ENCODE results near the gene ACTN2. TPM values are rescaled to one million over a fixed set of nuclear protein-coding genes. Genes with fewer than 3 reads are reported as not detected.

Gene ACTN2
- total RNA-seq, 6 donors from 2014 or later = 1.4 to 11.5 (median 2.3) TPM

GRCh38 chr1:236810018-236810417 is 123.7 kb downstream of the ACTN2 start:
- TF ChIP-seq POLR2AphosphoS5 (IDR thresholded peaks at IDR 0.05) (no peak), CTCF (IDR thresholded peaks at IDR 0.05) (no peak), EP300 (IDR thresholded peaks at IDR 0.05) (no peak), POLR2A (IDR thresholded peaks at IDR 0.05) (no peak)
- no peak overlapping the region for H3K27ac ChIP-seq
- peaks cover 12 to 85% (median 22%) of the 10 kb centered on the region in 4 donors for H3K36me3 ChIP-seq
- peaks cover 9 to 17% (median 12%) of the 10 kb centered on the region in 4 donors for H3K4me1 ChIP-seq
- DNase-seq (no peak), ATAC-seq (ENCODE audit: low FRiP score in 2 of 2) (no peak)
- no peaks in the 10 kb centered on the region for H3K9me3 ChIP-seq
- no peaks in the 10 kb centered on the region for H3K27me3 ChIP-seq
- no peak overlapping the region for H3K4me3 ChIP-seq
- WGBS, 2 donors = 92 to 97% methylated on average over 3 of the region's 3 CpGs

- no peak overlapping the region for H3K4me3 ChIP-seq
- TF ChIP-seq POLR2AphosphoS5 (IDR thresholded peaks at IDR 0.05) (no peak), CTCF (IDR thresholded peaks at IDR 0.05) (no peak)
- DNase-seq (no peak), ATAC-seq (ENCODE audit: low FRiP score in 2 of 2) (no peak)
- H3K9me3 ChIP-seq = no peaks in the 10 kb centered on the region
- peaks cover 9 to 17% (median 12%) of the 10 kb centered on the region in 4 donors for H3K4me1 ChIP-seq
- WGBS, 2 donors = 89 to 95% methylated on average over 5 of the region's 5 CpGs
- peaks cover 15 to 87% (median 35%) of the 10 kb centered on the region in 4 donors for H3K36me3 ChIP-seq
- no peak overlapping the region for H3K27ac ChIP-seq
- no peaks in the 10 kb centered on the region for H3K27me3 ChIP-seq
Observed at GRCh38 chr1:236812334-236813030, 126.2 kb downstream of the ACTN2 start.

Other genes starting within 250 kb of the ACTN2 start
- 100 to 1,000 TPM in 1 of 6 donors, 10 to 100 TPM in 5; 56.2 to 225 (median 75.2) TPM for gene LGALS8, start 162.5 kb upstream of the ACTN2 start, total RNA-seq
- 10 to 100 TPM in 5 of 6 donors, 1 to 10 TPM in 1; 9.0 to 27.5 (median 18.5) TPM for gene HEATR1, start 82.0 kb upstream of the ACTN2 start, total RNA-seq
- 10 to 100 TPM; 21.0 to 44.0 (median 29.3) TPM for gene MTR, start 108.8 kb downstream of the ACTN2 start, total RNA-seq